NOMO-1 (cell line): Measurements from ENCODE around the gene DPPA2.
"Not testable (repeated sequence)": the region's sequence is repeated elsewhere in the genome, so short reads cannot be mapped to it uniquely, and the experiment has no call there.

ENCODE experiments used
- DNase-seq, 2 experiments: peaks; one replicate each; lab custom pipeline; 2025; ENCODE audit not compliant: unreplicated experiment in 2 of 2; lab: John Stamatoyannopoulos, UW

DPPA2 gene, protein sequence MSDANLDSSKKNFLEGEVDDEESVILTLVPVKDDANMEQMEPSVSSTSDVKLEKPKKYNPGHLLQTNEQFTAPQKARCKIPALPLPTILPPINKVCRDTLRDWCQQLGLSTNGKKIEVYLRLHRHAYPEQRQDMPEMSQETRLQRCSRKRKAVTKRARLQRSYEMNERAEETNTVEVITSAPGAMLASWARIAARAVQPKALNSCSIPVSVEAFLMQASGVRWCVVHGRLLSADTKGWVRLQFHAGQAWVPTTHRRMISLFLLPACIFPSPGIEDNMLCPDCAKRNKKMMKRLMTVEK

GRCh38 chr3:109316162-109316730, at the start of gene DPPA2:
DPPA2 (minus strand) TSS chr3:109316517; CDS start chr3:109314542, 1,975 bp downstream.
- DNase-seq: no peak

DNA sequence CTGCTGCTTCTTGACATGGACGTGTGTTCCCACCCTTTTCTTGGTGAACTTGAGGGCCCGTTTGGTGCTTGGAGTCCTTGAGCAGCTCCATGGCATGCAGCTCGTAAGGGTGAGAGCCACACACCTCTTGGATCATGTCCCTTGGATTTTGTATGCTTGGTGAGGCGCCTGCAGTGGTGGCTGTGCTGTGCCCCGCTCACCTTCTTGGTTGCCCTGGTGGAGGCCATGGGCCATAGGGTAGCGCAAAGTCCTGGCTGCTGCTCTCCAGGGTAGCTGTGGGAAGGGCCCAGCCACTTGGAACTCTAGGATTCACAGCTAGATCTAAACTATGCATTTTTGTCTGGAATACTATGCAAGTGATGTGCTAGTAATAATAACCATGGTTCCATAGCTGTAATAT, 47.8 kb upstream of the DPPA2 start:
- DNase-seq: no peak

- no peak for DNase-seq
Observed at GRCh38 chr3:109363634-109364033, 47.3 kb upstream of the DPPA2 start.

GRCh38 chr3:109362823-109363222, 46.5 kb upstream of the DPPA2 start:
- DNase-seq: no peak

DNA sequence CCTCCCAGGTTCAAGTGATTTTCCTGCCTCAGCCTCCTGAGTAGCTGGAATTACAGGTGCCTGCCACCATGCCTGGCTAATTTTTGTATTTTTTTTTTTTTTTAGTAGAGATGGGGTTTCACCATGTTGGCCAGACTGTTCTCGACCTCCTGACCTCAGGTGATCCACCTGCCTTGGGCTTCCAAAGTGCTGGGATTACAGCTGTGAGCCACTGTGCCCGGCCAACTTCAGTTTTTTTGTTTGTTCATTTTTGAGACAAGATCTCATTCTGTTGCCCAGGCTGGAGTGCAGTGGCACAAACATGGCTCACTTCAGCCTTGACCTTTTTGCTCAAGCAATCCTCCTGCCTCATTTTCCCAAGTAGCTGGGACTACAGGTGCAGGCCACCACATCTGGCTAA, 42.5 kb upstream of the DPPA2 start:
- not testable (repeated sequence) for DNase-seq

DNA sequence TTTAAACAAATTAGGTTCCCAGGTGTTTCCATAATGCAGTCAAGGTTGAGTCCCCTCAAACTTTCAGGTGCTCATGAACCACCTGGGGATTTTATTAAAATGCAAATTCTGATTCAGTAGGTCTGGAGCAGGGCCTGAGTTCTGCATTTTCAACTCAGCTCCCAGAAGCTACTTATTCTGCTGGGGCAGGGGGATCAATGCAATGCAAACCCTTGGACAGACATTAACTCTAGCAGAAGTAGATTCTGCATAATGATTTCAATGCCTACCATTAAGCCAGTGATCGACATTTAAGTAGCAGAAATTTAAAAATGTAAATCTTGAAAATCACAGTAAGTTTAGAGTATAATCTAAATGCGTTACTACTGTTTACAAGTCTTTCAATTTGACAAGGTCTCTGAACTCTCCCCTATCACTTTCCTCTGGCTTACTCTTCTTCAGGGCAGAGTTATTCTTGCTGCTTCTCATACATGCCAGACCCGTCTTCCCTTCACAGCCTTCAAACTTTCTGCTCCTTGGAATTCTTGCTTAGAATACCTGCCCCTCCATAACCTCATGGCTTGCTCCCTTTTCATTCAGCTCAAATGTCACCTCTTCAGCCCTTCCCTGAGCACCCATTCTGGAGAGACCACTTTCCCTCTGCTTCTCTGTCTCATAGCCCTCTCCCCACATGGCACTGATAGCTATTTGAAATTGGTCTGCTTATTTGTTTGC, 40.3 kb upstream of the DPPA2 start:
- no peak for DNase-seq

- no peak for DNase-seq
Observed at GRCh38 chr3:109355625-109356441, 39.5 kb upstream of the DPPA2 start.

DNA sequence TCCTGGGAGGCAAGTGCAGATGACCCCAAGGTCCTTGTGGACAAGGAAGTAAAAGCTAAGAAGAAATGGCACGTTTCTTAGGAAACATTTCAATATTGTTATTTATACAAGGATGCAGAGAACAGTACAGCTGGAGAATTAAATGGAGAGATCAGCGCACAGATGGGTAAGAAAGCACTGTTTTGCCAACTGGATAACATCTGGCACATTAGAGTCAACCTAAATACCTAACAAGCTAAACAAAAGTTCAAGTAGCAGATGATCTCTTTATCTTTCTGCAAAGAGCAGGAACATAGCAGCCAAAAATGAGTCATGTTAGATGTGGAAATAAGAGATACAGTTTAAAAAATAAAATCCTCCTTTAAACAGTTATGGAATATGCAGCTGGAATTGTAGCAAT, 36.7 kb upstream of the DPPA2 start:
- DNase-seq: no peak

DNA sequence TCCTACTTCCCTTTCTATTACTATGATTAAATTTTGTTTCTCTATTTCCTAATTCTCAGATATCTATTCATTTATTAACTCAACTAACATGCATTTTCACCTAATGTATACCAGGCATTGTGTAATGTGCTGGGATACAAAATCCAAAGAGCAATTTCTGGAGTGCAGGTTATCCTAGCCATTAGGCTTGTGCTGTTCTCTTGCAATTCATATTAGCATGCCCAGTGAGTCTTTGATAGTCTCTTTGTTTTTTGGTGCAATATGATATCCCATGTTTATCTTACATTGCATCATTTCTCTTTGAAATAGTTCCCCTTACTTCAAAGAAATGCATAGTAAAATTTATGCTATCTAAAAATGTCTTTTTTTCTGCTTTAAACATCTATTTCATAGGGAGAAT, 34.9 kb upstream of the DPPA2 start:
- no peak for DNase-seq

DNA sequence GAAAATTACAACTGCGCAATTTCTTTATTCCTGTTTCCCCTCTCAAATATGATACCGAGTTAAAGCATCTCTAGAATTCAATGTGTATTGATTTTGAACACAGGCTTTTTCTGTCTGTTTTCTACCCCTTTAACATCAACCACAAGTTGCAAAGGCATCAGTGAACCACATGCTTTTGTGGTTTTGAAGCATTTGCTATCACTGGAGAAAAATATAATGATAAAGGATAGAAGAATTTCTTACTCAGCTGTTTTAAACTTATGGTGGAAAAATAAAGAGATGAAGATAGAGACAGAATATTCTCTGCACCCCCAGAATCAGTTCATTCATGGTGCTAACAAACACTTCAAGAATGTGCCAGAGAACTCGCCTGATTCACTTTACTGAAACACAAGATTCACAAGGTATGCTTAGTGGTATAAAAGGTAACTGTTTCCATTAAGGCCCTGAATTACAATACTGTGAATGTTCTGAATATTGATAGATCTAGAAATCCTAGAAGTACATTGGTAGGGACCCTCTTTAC, 30.5 kb upstream of the DPPA2 start:
- no peak for DNase-seq

- DNase-seq: no peak
Observed at GRCh38 chr3:109346099-109346498, 29.8 kb upstream of the DPPA2 start.

DNA sequence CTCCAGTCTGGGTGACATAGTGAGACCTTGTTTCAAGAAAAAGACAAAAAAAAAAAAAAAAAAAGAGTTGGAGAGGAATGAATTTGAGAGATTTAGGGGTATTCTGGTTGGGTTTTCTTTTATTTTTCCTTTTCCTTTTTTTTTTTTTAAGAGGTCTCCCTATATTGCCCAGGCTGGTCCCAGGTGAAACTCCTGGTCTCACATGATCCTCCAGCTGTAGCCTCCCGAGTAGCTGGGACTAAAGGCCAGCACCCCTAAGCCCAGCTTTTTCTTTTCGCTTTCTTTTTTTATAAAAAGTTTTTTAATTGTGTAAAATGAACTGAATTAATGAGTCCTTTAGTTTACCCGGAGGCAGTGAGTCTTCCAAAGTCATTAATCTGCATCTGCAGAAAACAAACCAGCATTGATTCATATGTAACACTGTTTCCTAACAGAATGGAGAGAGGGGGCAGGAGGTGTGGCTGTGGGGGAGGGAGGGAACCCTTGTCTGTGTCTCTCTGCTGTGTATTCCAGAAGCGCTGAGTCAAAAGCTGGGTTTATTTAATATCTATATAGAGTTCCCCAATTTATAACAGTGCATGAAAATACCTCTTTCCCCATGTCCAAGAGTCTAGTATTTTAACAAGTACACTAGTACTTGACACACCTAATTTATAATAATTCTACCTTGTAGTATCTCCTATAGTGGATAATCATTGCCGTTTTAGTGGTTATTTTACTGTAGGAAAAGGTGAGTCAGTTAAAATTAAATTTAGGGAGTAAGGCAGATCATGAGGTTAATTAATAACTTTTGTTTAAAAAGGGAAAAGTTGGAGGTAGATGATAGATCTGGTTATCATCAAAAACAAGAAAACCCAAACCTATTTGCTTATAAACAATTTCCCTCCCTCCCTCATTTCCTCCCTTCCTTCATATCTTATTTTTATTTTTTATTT, 23.7 kb upstream of the DPPA2 start:
- DNase-seq: no peak

- no peak for DNase-seq
Observed at GRCh38 chr3:109339197-109339596, 22.9 kb upstream of the DPPA2 start.

DNA sequence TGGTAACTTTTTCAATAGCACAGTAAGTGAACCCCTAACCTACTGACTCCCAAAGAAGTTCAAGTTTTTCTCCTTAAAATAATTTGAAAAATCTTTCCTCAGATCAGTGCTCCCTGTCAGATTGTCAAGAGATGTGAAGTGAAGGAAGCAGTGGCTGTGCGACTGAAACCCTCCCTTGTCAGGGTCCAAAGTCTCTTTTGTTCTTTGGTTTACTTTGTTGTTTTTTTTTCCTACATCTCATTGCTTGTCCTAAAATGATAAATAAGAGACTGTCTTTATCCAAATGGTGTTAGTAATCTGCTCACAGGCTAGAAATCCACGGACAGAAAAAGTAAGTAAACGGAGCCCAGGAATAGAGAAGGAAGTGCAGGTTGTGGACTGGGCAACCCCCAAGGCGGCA, 22.0 kb upstream of the DPPA2 start:
- DNase-seq: no peak

DNA sequence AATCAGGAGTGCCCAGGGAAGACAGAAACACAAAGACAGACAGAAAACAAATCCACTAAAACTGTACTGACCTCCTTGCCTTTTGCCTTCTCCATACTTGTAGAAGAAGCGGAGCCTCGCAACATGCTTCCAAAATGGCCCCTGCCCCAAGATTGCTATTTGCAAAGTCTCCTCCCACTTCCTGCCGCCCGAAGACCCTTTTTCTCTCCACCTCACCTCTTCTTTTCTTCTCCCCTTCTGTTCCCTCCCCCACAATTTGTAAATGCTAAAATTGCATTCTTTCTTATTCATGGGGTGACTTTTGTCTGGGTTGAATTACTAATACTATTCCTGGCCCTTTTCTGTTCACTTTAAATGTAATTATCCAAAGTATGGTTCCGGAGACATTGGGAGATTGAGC, 21.1 kb upstream of the DPPA2 start, which contains the start of gene DPPA4:
TSS of gene DPPA4 (minus strand) at position 154 of the 400 bp plus-strand sequence. CDS start at position 125, 29 bp downstream.
- DNase-seq: no peak

- DNase-seq: no peak
Observed at GRCh38 chr3:109336291-109336861, 20.1 kb upstream of the DPPA2 start.

DNA sequence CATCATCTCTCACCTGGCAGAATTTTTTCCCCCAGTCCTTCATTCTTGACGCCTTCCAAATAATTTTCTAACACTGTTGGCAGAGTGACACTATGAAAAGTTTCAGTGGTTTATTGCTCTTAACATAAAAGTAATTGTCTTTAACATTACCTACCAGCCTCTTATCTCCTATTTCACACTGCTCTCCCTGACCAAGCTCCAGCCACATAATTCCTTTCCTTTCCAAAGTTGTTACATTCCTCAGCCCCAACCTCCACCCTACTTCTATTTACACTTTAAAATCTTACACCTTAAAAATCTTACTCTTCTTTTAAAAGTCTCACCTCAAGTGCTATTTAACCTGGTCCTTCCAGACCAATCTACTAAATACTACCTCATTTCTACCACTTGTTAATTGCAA, 18.3 kb upstream of the DPPA2 start:
- no peak for DNase-seq

DNA sequence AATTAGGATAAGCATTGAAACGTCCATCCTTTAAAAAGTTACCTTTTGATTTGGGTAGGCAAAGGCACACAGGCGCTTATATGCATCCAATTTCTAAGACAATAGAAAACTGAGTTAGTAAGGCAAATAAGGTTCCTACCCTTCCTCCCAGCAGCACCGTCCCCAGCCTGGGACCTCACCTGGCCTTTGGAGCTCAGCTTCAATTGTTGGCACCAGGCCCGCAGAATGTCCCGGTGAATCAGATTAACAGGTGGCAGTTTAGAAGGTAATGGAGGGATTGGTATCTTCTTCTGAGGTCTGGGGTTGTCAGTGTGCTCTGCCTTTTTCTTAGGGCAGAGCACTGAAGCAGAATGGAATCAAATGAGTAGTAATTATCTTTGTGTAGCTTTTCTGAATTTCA, 15.4 kb upstream of the DPPA2 start:
- no peak for DNase-seq

DNA sequence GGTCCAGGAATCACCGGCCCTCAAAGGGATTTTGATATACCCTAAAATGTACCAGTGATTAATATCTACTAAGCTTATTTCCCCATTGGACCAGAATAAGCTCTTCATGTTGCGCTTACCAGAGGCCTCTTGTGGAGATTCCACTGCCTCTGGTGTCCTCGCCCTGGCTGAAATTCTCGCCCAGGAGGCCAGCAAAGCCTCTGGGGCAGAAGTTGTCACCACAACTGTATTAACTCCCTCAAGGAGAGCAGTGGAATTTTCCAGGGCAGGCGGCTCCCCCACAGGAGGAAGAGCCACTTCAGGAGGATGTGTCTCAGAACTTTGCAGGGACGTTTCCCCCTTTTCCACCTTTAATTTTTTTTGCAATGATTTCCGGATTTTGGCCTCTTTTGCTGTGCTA, 14.1 kb upstream of the DPPA2 start:
- no peak for DNase-seq
